Panc1 (cell line): Measurements from ENCODE around the gene GMFB. TPM values are rescaled to one million over a fixed set of nuclear protein-coding genes. Genes with fewer than 3 reads are reported as not detected.

Experiments used
- ATAC-seq: fragments of 200-7000 bp; cut with Tn5 transposase; 2 replicates; pipeline ENCODE4 v1.9.1; 2020; ENCODE audit warnings: mild to moderate bottlenecking, moderate library complexity
- BruUV-seq: library from RNA; stranded (reverse); fragments of 400-500 nt; replicated peaks from 2 replicates; lab custom pipeline; 2021; lab: Mats Ljungman, UMichigan
- CTCF ChIA-PET: fragments of 300-600 bp; sonication (Branson Sonifier 250); formaldehyde crosslinking; loops from one replicate; lab custom pipeline; 2022; ENCODE audit warnings: antibody characterized with exemption; lab: Charles Lee
- POLR2A ChIA-PET: fragments of 300-600 bp; sonication (Branson Sonifier 250); formaldehyde crosslinking; loops from one replicate; lab custom pipeline; 2022; ENCODE audit warnings: antibody characterized with exemption; lab: Charles Lee
- DNase-seq: peaks from one replicate; pipeline ENCODE4 v3.0.0-alpha.2; 2010; ENCODE audit warnings: low read depth, low spot score
- H3K27ac ChIP-seq: 2 replicates; pipeline ENCODE4 v1.5.1; 2011; ENCODE audit warnings: mild to moderate bottlenecking, low read length, inconsistent platforms
- H3K27me3 ChIP-seq: fragments of 200-500 bp; sonication (Bioruptor generic); 2 replicates; pipeline ENCODE4 v1.6.0; 2014; ENCODE audit warnings: low read length, inconsistent platforms; ENCODE audit not compliant: control insufficient read depth, insufficient read depth
- H3K36me3 ChIP-seq: fragments of 200-500 bp; sonication (Bioruptor generic); 2 replicates; pipeline ENCODE4 v1.5.1; 2014; ENCODE audit warnings: inconsistent platforms, mild to moderate bottlenecking, low read length, moderate library complexity; ENCODE audit not compliant: control insufficient read depth, insufficient read depth
- H3K4me1 ChIP-seq: 2 replicates; pipeline ENCODE4 v1.5.1; 2011; ENCODE audit warnings: inconsistent platforms, mild to moderate bottlenecking, low read length, moderate library complexity; ENCODE audit not compliant: control insufficient read depth, insufficient read depth
- H3K4me3 ChIP-seq, 2 experiments: 2 replicates each; pipeline ENCODE4 v1.5.1; 2011 to 2012; ENCODE audit warnings: low read depth in 2 of 2, low read length in 2 of 2, mild to moderate bottlenecking in 2 of 2, inconsistent platforms in 1 of 2, moderate library complexity in 1 of 2
- H3K9me3 ChIP-seq: fragments of 200-500 bp; sonication (Bioruptor generic); 2 replicates; pipeline ENCODE4 v1.5.1; 2014; ENCODE audit warnings: low read depth, mild to moderate bottlenecking, inconsistent platforms, low read length, moderate library complexity; ENCODE audit not compliant: control insufficient read depth, insufficient read depth
- CTCF ChIP-seq: fragments of 450-650 bp; IDR thresholded peaks from 2 replicates; pipeline ENCODE4 v1.5.1; 2017; ENCODE audit warnings: mild to moderate bottlenecking
- POLR2AphosphoS5 ChIP-seq: IDR thresholded peaks from 2 replicates; pipeline ENCODE4 v1.6.1; 2012; ENCODE audit warnings: mild to moderate bottlenecking, low read depth, low read length, moderate library complexity
- REST ChIP-seq, 2 experiments: IDR thresholded peaks; 2 replicates each; pipeline ENCODE4 v1.6.1; 2011 to 2012; ENCODE audit warnings: low read depth in 2 of 2, control low read depth in 1 of 2, low read length in 1 of 2, mild to moderate bottlenecking in 1 of 2, moderate library complexity in 1 of 2; ENCODE audit not compliant: insufficient read depth in 1 of 2
- SIN3A ChIP-seq: IDR thresholded peaks from 2 replicates; pipeline ENCODE4 v1.6.1; 2012; ENCODE audit warnings: low read depth, mild to moderate bottlenecking, low read length, moderate library complexity, borderline replicate concordance; ENCODE audit not compliant: insufficient read depth
- TCF7L2 ChIP-seq: IDR thresholded peaks from 2 replicates; pipeline ENCODE4 v1.6.1; 2011; ENCODE audit warnings: mild to moderate bottlenecking, low read depth, low read length, inconsistent platforms
- in situ Hi-C: cut with HindIII; loops from 2 replicates; pipeline ENCODE4 v1.10.0; 2016; ENCODE audit warnings: low sequenced_read_pairs, low pct_unique_long_range_greater_than_20kb
- intact Hi-C: fragments of 100-400 bp; cut with micrococcal nuclease; formaldehyde crosslinking; loops from one replicate; pipeline ENCODE4 v1.10.0; 2022; ENCODE audit not compliant: unreplicated experiment
- total RNA-seq: library from RNA; stranded (reverse); gene quantifications from one replicate; pipeline ENCODE4 v1.2.1, GENCODE V29; 2021; ENCODE audit not compliant: unreplicated experiment

Gene GMFB
- total RNA-seq, 1 experiment from 2014 or later = 54.2 TPM

- ATAC-seq = 0 out of 2 replicates have a peak, but pooled peaks have one; percentile 45
- no peak overlapping the region for H3K27ac ChIP-seq
- POLR2A ChIA-PET = no interaction called here
These were observed 53.2 kb downstream of the GMFB start for GRCh38 chr14:54435500-54435981.

GRCh38 chr14:54428527-54428926 lies 60.3 kb downstream of the GMFB start:
- DNase-seq (no peak), ATAC-seq (no peak)
- in situ Hi-C loops = no loop called here
- intact Hi-C loops = no loop called here
- no peak for TF ChIP-seq POLR2AphosphoS5
- no peak for TF ChIP-seq SIN3A
- no peak for TF ChIP-seq TCF7L2
- TF ChIP-seq REST (IDR thresholded peaks at IDR 0.05; ENCODE audit: insufficient read depth in 1 of 2, low read depth in 2 of 2, low read length in 1 of 2) = no peak
- TF ChIP-seq CTCF = no peak
- no TSS peak for BruUV-seq
- CTCF ChIA-PET = no interaction called here
- H3K36me3 ChIP-seq = peaks cover 13% of the 10 kb centered on the region
- H3K27me3 ChIP-seq = no peaks in the 10 kb centered on the region
- H3K4me3 ChIP-seq = no peak overlapping the region
- H3K27ac ChIP-seq = no peak overlapping the region
- no peaks in the 10 kb centered on the region for H3K9me3 ChIP-seq
- POLR2A ChIA-PET = no interaction called here
- H3K4me1 ChIP-seq = no peaks in the 10 kb centered on the region

More at GRCh38 chr14:54435500-54435981, 53.2 kb downstream of the GMFB start:
- TF ChIP-seq SIN3A (no peak), CTCF (no peak), POLR2AphosphoS5 (no peak), TCF7L2 (no peak), REST (IDR thresholded peaks at IDR 0.05; ENCODE audit: insufficient read depth in 1 of 2, low read depth in 2 of 2, low read length in 1 of 2) (no peak)
- in situ Hi-C loops (no loop called here), intact Hi-C loops (no loop called here)
- peaks cover 23% of the 10 kb centered on the region for H3K4me1 ChIP-seq
- CTCF ChIA-PET = no interaction called here
- no TSS peak for BruUV-seq
- H3K36me3 ChIP-seq = peaks cover 2% of the 10 kb centered on the region
- H3K4me3 ChIP-seq = no peak overlapping the region
- H3K27me3 ChIP-seq = no peaks in the 10 kb centered on the region
- no peak for DNase-seq
- no peaks in the 10 kb centered on the region for H3K9me3 ChIP-seq
